Retinal pigment epithelial cell (primary cell): Measurements from ENCODE around the gene ELFN1.

Experiments
- DNase-seq: peaks from one replicate; pipeline ENCODE4 v3.0.0-alpha.2; 2010; ENCODE audit warnings: low read depth
- H3K4me3 ChIP-seq: 2 replicates; pipeline ENCODE4 v1.5.1; 2011; ENCODE audit warnings: mild to moderate bottlenecking, low read length, control low read depth, moderate library complexity
- CTCF ChIP-seq: conservative IDR thresholded peaks from 2 replicates; pipeline ENCODE4 v1.5.1; 2011; ENCODE audit warnings: low read depth, low read length, control low read depth, inconsistent platforms

The ELFN1 gene

GRCh38 chr7:1708596-1709251, 38.6 kb downstream of the ELFN1 start:
- no peak for TF ChIP-seq CTCF
- DNase-seq: no peak
- no peak overlapping the region for H3K4me3 ChIP-seq

- no peak for DNase-seq
- no peak for TF ChIP-seq CTCF
- H3K4me3 ChIP-seq: no peak overlapping the region
Measured at GRCh38 chr7:1709281-1709680, 39.2 kb downstream of the ELFN1 start.

GRCh38 chr7:1709900-1710299, 39.8 kb downstream of the ELFN1 start:
- no peak overlapping the region for H3K4me3 ChIP-seq
- TF ChIP-seq CTCF: peak; percentile 47
- no peak for DNase-seq

- no peak for DNase-seq
- no peak overlapping the region for H3K4me3 ChIP-seq
- no peak for TF ChIP-seq CTCF
Measured at GRCh38 chr7:1710936-1711335, 40.9 kb downstream of the ELFN1 start.

GRCh38 chr7:1712907-1713501, 42.9 kb downstream of the ELFN1 start:
- DNase-seq: no peak
- TF ChIP-seq CTCF: no peak
- no peak overlapping the region for H3K4me3 ChIP-seq

- TF ChIP-seq CTCF: no peak
- DNase-seq: no peak
- H3K4me3 ChIP-seq: no peak overlapping the region
Measured at GRCh38 chr7:1713502-1714484, 43.7 kb downstream of the ELFN1 start.
